GM12892 (cell line): ENCODE measurements around the gene ABCG8.

Experiments used
- DNase-seq: peaks from one replicate; pipeline ENCODE4 v3.0.0; 2011; ENCODE audit not compliant: insufficient read length
- FAIRE-seq: peaks from 2 replicates; lab custom pipeline; 2011; peaks lifted over from hg19 to GRCh38; lab: Jason Lieb, UNC
- POLR2A ChIP-seq: IDR thresholded peaks from 2 replicates; pipeline ENCODE4 v1.6.1; 2011; ENCODE audit warnings: low read depth, low read length, control low read depth
- POLR2AphosphoS5 ChIP-seq: IDR thresholded peaks from 2 replicates; pipeline ENCODE4 v1.6.1; 2011; ENCODE audit warnings: low read depth, low read length, control low read depth
- TAF1 ChIP-seq: IDR thresholded peaks from 2 replicates; pipeline ENCODE4 v1.6.1; 2011; ENCODE audit warnings: low read depth, mild to moderate bottlenecking, control low read depth, low read length, borderline replicate concordance

Gene ABCG8

DNA sequence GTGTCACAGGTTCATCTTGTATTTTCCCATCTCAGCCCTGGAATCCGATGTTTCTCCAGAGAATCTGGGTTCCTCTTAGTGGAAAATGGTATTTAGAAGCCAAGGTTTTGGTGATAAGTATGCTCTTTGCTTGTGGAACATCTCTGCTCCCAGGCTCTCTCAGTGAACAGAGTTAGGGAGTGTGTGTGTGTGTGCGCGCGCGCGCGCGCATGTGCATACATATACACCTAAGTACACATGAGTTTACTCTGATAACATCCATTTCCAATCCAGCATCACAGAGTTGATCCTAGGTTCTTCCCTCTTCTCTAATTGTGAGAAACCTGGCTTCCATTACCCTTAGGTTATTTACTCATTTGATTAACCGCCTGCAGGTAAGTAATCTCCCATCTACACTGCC lies 41.7 kb downstream of the ABCG8 start:
- TF ChIP-seq POLR2AphosphoS5 (no peak), TAF1 (no peak), POLR2A (no peak)
- DNase-seq (no peak), FAIRE-seq (no peak)

DNA sequence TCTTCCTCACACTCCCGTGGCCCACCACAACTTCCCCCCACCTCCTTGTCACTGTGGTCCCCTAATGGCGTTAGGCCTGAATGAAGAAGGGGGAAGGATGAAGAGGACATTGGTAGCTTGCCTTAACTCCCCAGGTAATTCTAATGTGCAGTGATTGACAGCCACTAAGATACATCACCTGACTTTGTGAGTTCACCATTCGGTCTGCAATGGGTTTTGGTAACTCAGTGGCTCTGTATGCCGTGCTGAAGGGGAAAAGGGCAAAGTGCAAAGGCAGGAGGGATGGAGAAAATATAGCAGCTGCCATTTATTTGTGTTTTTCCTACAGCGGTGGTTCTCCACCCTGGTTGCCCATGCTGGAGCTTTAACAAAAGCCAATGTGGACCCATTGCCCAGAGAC lies 42.2 kb downstream of the ABCG8 start:
- DNase-seq: no peak
- no peak for FAIRE-seq
- TF ChIP-seq TAF1: no peak
- no peak for TF ChIP-seq POLR2A
- TF ChIP-seq POLR2AphosphoS5: no peak

DNA sequence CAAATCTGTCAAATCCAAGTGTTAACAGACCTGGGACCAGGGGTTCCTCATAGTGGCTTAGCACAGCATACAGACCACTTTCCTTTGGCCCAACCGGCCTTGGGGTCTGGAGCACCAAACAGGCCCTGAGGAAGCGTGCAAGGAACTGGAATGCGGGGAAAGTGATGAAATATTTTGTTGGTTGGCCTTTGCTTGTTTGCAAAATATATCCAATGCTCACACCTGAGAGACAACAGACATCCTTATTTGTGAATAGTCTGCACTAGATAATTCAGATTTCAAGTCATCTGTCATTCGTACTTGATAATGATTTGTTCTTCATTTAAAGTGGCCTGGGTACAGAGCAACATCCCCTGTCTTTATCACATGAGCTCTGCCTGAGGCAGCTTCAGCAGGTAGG lies 43.5 kb downstream of the ABCG8 start:
- FAIRE-seq: no peak
- no peak for DNase-seq
- TF ChIP-seq POLR2AphosphoS5 (no peak), TAF1 (no peak), POLR2A (no peak)

DNA sequence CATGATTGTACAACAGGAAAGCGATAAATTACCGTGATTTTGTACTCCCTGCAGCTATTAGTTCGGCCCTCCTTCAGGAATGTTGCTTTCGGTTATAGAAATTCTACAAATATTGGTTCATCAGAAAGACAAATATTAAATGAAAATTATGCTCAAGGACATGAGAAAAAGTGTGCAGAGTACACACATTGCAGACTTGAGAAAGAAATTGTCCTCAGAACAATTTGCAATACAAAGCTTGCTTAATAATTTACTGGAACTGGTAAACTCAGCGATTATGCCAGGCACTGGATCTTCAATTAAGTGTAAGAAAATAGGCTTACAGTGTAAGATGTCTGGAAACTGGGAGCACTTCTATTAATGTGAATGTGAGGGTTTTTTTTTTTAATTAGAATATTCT lies 45.9 kb downstream of the ABCG8 start:
- FAIRE-seq: no peak
- TF ChIP-seq POLR2A (no peak), TAF1 (no peak), POLR2AphosphoS5 (no peak)

DNA sequence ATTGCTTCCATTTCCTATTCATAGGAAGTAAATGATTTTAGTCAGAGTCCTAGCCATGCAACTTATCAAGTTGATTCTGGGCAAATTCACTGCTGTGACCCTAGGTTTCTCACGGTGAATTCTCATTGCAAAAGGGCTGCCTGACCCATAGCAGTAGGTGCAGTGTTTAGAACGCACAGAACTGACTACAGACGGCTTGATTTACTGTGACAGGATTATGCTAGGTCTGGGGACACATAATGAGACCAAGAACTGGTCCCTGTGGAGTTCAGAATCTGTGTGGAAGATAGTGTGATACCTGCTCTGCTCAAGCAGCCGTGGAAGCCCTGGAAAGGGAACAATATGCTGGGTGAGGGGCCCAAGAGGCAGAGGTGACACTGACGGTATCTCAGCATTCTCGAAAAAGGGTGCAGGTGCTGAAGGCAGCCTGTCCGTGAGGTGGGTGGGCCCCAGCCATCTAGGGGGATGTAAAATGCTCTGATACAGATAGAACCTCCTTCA lies 46.4 kb downstream of the ABCG8 start:
- no peak for DNase-seq
- FAIRE-seq: no peak
- TF ChIP-seq TAF1 (no peak), POLR2AphosphoS5 (no peak), POLR2A (no peak)

More for the DNA sequence above, 45.9 kb downstream of the ABCG8 start:
- DNase-seq: no peak

DNA sequence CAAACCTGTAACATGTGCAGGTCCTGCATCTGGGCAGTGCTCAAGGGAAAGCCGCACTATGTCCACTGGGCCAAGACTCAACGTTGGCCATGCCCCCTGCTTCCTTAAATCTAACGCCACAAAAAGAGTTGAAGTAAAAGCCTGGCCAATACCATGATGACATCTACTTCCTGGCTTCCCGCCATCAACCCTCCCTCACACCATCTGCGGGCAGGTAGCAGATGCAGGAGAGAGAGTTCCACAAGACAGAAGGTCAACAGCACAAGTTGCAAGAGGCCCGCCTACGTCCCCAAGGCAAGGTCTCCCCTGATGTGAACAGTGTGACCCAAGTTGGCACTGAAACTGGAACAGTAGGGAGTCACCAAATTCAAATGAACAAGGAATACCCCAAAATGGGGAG lies 48.4 kb downstream of the ABCG8 start:
- no peak for FAIRE-seq
- no peak for TF ChIP-seq POLR2AphosphoS5
- TF ChIP-seq POLR2A: no peak
- no peak for TF ChIP-seq TAF1
- no peak for DNase-seq

DNA sequence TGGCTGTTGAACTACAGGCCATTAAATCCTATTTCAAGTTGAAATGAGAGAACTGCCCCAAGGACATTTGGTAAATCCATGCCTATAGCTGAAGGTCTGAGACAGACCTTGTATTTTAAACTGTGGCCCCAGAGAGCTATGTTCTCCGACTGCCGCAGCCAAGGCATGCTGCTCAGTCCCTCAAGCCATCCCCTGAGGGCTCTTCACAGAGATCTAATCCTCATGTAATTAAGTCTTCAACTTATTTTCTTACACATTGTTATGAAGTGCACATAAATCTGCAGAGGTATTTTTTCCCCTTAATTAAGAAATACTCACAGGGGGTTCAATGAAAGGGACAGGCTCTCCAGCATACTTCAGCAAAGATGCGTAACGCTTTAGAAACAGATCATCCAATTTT lies 50.6 kb downstream of the ABCG8 start:
- FAIRE-seq (no peak), DNase-seq (no peak)

DNA sequence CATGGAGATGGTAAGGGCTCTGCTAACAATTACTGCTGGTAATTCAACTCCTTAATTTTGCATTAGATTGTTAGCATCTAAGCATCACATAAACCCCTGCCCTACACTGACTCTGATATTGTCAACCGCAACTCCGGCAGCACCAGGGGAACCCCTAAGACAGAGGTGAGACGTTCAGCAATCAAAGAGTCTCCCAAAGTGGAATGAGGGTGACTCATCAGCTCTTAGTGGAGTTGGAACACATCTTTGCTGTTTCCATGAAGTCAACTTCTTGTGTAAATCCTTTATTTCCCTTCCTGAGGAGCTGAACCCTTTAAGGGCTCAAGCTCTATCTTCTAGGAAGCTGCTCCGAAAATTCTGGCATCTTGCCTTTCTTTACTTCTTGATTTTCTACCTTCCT lies 52.1 kb downstream of the ABCG8 start:
- TF ChIP-seq POLR2A: no peak
- no peak for TF ChIP-seq TAF1
- TF ChIP-seq POLR2AphosphoS5: no peak
- no peak for DNase-seq
- no peak for FAIRE-seq

More for the DNA sequence above, 50.6 kb downstream of the ABCG8 start:
- TF ChIP-seq POLR2AphosphoS5: no peak
- no peak for TF ChIP-seq TAF1
- TF ChIP-seq POLR2A: no peak

DNA sequence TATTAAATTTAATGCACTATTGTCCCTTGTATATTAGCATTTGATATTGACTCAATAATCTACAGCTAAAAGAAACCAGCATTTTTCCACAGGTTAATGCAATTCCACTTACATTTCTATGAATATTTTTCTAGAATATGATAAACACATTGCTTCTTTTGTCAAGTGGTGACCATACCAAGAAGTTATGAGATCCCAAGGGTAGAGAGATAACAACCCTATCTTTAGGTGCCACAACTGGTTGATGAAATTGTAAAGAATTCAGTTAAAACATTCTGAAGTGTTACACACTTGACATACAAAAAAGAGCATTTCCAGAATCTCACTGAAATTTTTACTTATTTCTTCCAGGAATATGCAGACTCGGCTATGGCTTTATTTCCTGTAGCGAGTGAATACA lies 56.0 kb downstream of the ABCG8 start:
- no peak for FAIRE-seq
- TF ChIP-seq POLR2A (no peak), TAF1 (no peak), POLR2AphosphoS5 (no peak)
- DNase-seq: no peak

DNA sequence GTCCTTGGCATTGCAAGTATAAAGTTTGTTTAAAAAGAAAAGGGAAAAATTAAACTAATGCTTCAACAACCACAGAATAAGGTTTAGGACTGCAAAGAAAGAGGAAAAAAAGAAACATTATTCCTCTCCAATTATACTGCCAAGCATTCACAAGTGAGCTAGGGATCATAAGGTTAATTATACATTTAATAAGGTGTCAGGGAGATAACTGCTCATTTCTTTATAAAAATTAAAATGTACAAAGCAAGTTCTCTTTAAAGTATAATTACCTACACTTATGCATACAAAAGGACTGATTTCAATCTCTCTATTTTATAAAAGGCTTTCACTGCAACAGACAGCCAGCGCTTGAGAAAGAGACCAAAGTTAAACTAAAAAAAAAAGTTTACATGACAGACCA lies 58.1 kb downstream of the ABCG8 start:
- no peak for TF ChIP-seq TAF1
- no peak for TF ChIP-seq POLR2A
- no peak for TF ChIP-seq POLR2AphosphoS5
- DNase-seq: no peak
- no peak for FAIRE-seq

DNA sequence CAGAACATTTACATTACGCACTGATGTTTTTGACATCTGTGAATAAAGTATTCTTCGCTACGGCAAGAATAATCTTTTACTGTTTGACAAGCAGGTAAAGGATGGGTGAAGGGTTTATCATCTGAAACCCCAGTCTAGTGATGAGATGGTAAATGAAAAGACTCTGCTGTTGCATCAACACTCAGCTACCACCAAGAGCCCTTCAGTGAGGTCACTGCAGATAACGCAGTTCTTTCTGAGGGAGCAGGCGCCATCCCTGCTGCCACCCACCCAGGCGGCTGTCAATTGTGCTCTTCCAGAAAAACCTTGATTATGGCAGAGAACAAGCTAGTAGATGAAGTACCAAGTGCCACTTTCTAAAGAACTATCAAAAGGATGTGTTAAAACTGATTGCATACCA lies 58.7 kb downstream of the ABCG8 start:
- TF ChIP-seq POLR2A (no peak), TAF1 (no peak)
- DNase-seq (no peak), FAIRE-seq (no peak)

DNA sequence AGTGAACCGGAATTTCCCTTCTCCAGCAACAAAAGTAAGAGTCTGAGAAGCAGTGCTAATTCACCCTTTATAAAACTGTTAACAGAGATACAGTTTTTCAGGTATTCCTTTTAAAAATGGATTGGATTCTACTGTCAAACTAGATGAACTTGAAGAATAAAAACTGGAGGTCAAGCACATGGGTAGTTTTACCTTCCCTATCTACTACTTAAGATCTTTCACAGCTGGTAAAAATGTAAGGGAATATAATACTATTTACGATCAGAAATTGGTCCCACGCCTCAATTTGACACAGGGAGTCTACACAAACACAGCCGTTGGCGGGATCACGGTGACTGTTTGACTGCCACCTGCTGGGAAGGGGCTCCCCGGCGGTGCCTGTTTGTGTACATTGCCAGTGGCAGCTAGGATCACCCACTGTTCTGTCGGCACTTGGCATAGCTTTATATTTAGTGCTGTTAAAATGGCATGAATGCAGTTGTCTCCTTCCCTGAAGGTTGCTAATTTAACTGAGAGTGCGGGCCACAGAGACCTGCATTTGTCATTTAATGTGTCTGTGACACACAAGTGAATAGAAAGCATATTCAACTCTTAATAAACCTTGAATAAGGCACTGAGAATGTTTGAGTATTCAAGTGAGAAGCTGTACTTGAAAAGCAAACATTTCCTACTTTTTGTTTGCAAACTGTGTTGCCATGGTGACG lies 59.5 kb downstream of the ABCG8 start:
- TF ChIP-seq TAF1 (no peak), POLR2A (no peak), POLR2AphosphoS5 (no peak)
- DNase-seq (no peak), FAIRE-seq (no peak)

DNA sequence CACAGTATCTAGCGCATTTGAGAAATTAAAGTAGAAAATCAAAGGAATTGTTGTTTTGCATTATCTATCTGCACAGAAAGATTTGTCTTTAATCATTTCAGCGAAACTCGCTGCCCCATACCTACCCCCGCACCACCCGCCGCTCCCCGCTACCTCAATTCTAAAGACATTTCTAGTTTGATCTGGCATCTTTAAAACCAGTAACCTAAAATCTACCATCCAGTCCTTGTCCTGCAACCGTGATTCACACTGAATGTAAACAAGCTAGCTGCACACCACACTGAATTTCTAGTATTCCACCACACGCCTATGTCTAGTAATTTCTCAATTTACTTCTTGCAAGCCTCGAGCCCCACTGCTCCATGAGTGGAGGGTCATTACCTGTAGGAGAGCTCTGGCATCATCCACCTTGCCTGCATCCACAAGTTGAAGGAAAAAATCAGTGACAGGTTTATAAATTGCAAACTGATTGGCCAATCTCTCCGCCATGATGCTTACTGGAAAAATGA lies 60.1 kb downstream of the ABCG8 start:
- TF ChIP-seq POLR2A: no peak
- TF ChIP-seq TAF1: no peak
- no peak for TF ChIP-seq POLR2AphosphoS5
- FAIRE-seq (no peak), DNase-seq (no peak)
